ENCODE data around the gene KCNJ9. TPM values are rescaled to one million over a fixed set of nuclear protein-coding genes. Genes with fewer than 3 reads are reported as not detected.

The KCNJ9 gene
- total and polyA plus RNA-seq, 10 of the 15 experiments (the other 5 are each of a cell fraction or from before 2014, with no cell fraction given): 0.12 TPM; not detected in 9

DNA sequence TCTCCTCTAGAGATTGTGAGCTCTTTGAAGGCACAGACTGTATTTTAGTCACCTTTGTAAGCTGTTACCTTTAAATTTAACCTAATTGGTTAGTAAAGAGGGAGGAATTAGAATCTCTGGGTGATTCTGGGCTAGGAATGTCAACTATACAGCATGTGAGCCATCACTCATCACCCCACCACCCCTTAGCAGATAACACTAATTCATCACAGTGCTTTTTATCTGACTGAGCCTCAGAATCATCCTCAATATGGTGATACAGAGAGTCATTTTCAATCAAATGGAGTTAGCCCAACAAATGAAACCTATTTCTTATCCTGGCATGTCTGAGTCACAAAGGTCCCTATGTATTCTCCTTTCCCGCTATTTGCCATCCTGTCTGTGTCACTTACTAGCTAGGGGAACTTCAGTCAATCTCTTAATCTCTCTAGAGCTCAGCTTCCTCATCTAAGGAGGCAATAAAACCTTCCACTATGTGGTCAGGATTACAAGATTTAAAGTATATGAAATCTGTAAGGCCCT, 24.6 kb upstream of the KCNJ9 start:
- in situ Hi-C loops (cut with MboI): no loop called here
- H3K27me3 ChIP-seq (replicated peaks in 1 of 2; ENCODE audit: control insufficient read depth in 2 of 2, insufficient read depth in 2 of 2, low read length in 1 of 2): peaks cover 3 to 11% of the 10 kb centered on the region in 2 experiments
- no TSS peak for BruUV-seq (replicated peaks)
- TF ChIP-seq, protein P1, sequence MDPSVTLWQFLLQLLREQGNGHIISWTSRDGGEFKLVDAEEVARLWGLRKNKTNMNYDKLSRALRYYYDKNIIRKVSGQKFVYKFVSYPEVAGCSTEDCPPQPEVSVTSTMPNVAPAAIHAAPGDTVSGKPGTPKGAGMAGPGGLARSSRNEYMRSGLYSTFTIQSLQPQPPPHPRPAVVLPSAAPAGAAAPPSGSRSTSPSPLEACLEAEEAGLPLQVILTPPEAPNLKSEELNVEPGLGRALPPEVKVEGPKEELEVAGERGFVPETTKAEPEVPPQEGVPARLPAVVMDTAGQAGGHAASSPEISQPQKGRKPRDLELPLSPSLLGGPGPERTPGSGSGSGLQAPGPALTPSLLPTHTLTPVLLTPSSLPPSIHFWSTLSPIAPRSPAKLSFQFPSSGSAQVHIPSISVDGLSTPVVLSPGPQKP (IDR thresholded peaks at IDR 0.05; ENCODE audit: low read depth, low read length): no peak
- TF ChIP-seq NR2C1 (IDR thresholded peaks at IDR 0.05) (no peak), JUND (IDR thresholded peaks at IDR 0.05; ENCODE audit: low read depth, low read length) (no peak), GATAD2B (conservative IDR thresholded peaks at IDR 0.05; ENCODE audit: low read depth) (no peak), CHD2 (IDR thresholded peaks at IDR 0.05; ENCODE audit: borderline replicate concordance, low read depth, low read length) (no peak), CHD1 (IDR thresholded peaks at IDR 0.05; ENCODE audit: low read depth, low read length) (no peak), FOXK2 (IDR thresholded peaks at IDR 0.05) (no peak), CUX1 (IDR thresholded peaks at IDR 0.05; ENCODE audit: insufficient replicate concordance, low read depth, low read length) (no peak), MEF2B (IDR thresholded peaks at IDR 0.05; ENCODE audit: partially characterized antibody, poor library complexity, severe bottlenecking) (no peak), ZNF687 (IDR thresholded peaks at IDR 0.05) (no peak), BCL11A (IDR thresholded peaks at IDR 0.05; ENCODE audit: low read depth, low read length) (no peak), IRF5 (IDR thresholded peaks at IDR 0.05; ENCODE audit: borderline replicate concordance) (no peak)

More for the DNA sequence above, 24.6 kb upstream of the KCNJ9 start:
- no peak overlapping the region for H3K4me2 ChIP-seq (ENCODE audit: control insufficient read depth, insufficient read depth)
- no peaks in the 10 kb centered on the region for H3K79me2 ChIP-seq (ENCODE audit: control insufficient read depth, insufficient read depth, low read length)
- no peaks in the 10 kb centered on the region for H3K4me1 ChIP-seq (ENCODE audit: control insufficient read depth, insufficient read depth, low read length)
- H3K9ac ChIP-seq (ENCODE audit: control insufficient read depth, insufficient read depth, low read length): no peak overlapping the region
- ChIA-PET CTCF (interaction anchor here (1.6 to 49.8 kb wide), 3 partner anchors 10 to 28 kb away, joined by 5 to 1035 read pairs (median 35); partner anchors contain the start of genes IGSF8, KCNJ10 and KCNJ9), SMC1A (ENCODE audit: uncharacterized antibody, unreplicated experiment) (interaction anchor here (0.9 kb wide), 1 partner anchor 11 kb away, joined by 3 read pairs; no protein-coding TSS in a partner anchor), POLR2A (no interaction called here), RAD21 (ENCODE audit: unreplicated experiment) (no interaction called here)
- intact Hi-C loops (cut with micrococcal nuclease; ENCODE audit: unreplicated experiment): no loop called here
- ATAC-seq: no peak
- WGBS (ENCODE audit: insufficient coverage, insufficient replicate concordance, low lambda C conversion rate, missing lambda C conversion rate): 0% methylated on average over 1 of the region's 1 CpG
- H2AFZ ChIP-seq (ENCODE audit: control insufficient read depth, low read depth, low read length): no peak overlapping the region
- no peak for FAIRE-seq
- H3K9me3 ChIP-seq (replicated peaks; ENCODE audit: control insufficient read depth, insufficient read depth, low read length): no peaks in the 10 kb centered on the region
- no peak overlapping the region for H3K4me3 ChIP-seq
- DNase-seq (ENCODE audit: low read depth, low spot score): no peak
- no peaks in the 10 kb centered on the region for H4K20me1 ChIP-seq (ENCODE audit: control insufficient read depth, insufficient read depth)
- no peak overlapping the region for H3K27ac ChIP-seq (ENCODE audit: control insufficient read depth, insufficient read depth)
- H3K36me3 ChIP-seq (ENCODE audit: control insufficient read depth in 2 of 2, insufficient read depth in 2 of 2, low read length in 1 of 2): no peaks in the 10 kb centered on the region
